Measurements from ENCODE around the gene CD248. TPM values are rescaled to one million over a fixed set of nuclear protein-coding genes. Genes with fewer than 3 reads are reported as not detected.
"Not testable (repeated sequence)": the region's sequence is repeated elsewhere in the genome, so short reads cannot be mapped to it uniquely, and the experiment has no call there.

CD248 gene
- total RNA-seq, 1 donor from 2014 or later = 15.7 TPM

- intact Hi-C loops (cut with DNase I) = loop anchor here (10.0 kb wide), 1 partner anchor 67 kb away; no protein-coding TSS in a partner anchor
- DNase-seq (peak; percentile 78), ATAC-seq (ENCODE audit: poor library complexity) (peak; percentile 33)
Measured at GRCh38 chr11:66317723-66318599, 1.1 kb upstream of the CD248 start.

- DNase-seq (peak; percentile 76), ATAC-seq (ENCODE audit: poor library complexity) (peak; percentile 35)
- intact Hi-C loops (cut with DNase I) = loop anchor here (10.0 kb wide), 1 partner anchor 67 kb away; no protein-coding TSS in a partner anchor
Measured at GRCh38 chr11:66317322-66317722, 478 bp upstream of the CD248 start.

GRCh38 chr11:66315921-66316811 is 678 bp downstream of the CD248 start:
- ATAC-seq (ENCODE audit: poor library complexity) (no peak), DNase-seq (no peak)
- intact Hi-C loops (cut with DNase I) = loop anchor here (10.0 kb wide), 1 partner anchor 69 kb away; no protein-coding TSS in a partner anchor

- ATAC-seq (ENCODE audit: poor library complexity) (no peak), DNase-seq (no peak)
- intact Hi-C loops (cut with DNase I) = loop anchor here (10.0 kb wide), 1 partner anchor 69 kb away; no protein-coding TSS in a partner anchor
Measured at GRCh38 chr11:66315498-66315885, 1.4 kb downstream of the CD248 start.

GRCh38 chr11:66314561-66315497 is 2.0 kb downstream of the CD248 start:
- intact Hi-C loops (cut with DNase I) = loop anchor here (10.0 kb wide), 1 partner anchor 70 kb away; no protein-coding TSS in a partner anchor
- no peak for DNase-seq

GRCh38 chr11:66314186-66314501 is 2.7 kb downstream of the CD248 start:
- intact Hi-C loops (cut with DNase I) = loop anchor here (10.0 kb wide), 1 partner anchor 71 kb away; no protein-coding TSS in a partner anchor
- DNase-seq = no peak
- no peak for ATAC-seq (ENCODE audit: poor library complexity)

More at GRCh38 chr11:66314561-66315497, 2.0 kb downstream of the CD248 start:
- no peak for ATAC-seq (ENCODE audit: poor library complexity)

- peak; percentile 67 for DNase-seq
- intact Hi-C loops (cut with DNase I) = loop anchor here (10.0 kb wide), 1 partner anchor 71 kb away; no protein-coding TSS in a partner anchor
Measured at GRCh38 chr11:66313321-66314185, 3.3 kb downstream of the CD248 start.

GRCh38 chr11:66312549-66313320 is 4.1 kb downstream of the CD248 start:
- peak; percentile 82 for ATAC-seq (ENCODE audit: poor library complexity)
- intact Hi-C loops (cut with DNase I) = loop anchor here (10.0 kb wide), 1 partner anchor 72 kb away; no protein-coding TSS in a partner anchor
- DNase-seq = peak; percentile 100

More at GRCh38 chr11:66313321-66314185, 3.3 kb downstream of the CD248 start:
- no peak for ATAC-seq (ENCODE audit: poor library complexity)

- ATAC-seq (ENCODE audit: poor library complexity) (peak; percentile 84), DNase-seq (peak; percentile 96)
- intact Hi-C loops (cut with DNase I) = loop anchor here (2.0 to 10.0 kb wide), 2 partner anchors 17 to 73 kb away; no protein-coding TSS in a partner anchor
Measured at GRCh38 chr11:66311965-66312548, 4.8 kb downstream of the CD248 start.

GRCh38 chr11:66311470-66311964 is 5.3 kb downstream of the CD248 start:
- no peak for DNase-seq
- intact Hi-C loops (cut with DNase I) = loop anchor here (2.0 to 10.0 kb wide), 2 partner anchors 17 to 73 kb away; no protein-coding TSS in a partner anchor
- ATAC-seq (ENCODE audit: poor library complexity) = no peak

GRCh38 chr11:66310803-66311440 is 5.9 kb downstream of the CD248 start:
- not testable (repeated sequence) for DNase-seq; ATAC-seq (ENCODE audit: poor library complexity)
- intact Hi-C loops (cut with DNase I) = loop anchor here (2.0 to 10.0 kb wide), 2 partner anchors 18 to 74 kb away; no protein-coding TSS in a partner anchor

GRCh38 chr11:66310324-66310723 is 6.5 kb downstream of the CD248 start:
- intact Hi-C loops (cut with DNase I) = loop anchor here (2.0 to 10.0 kb wide), 2 partner anchors 18 to 74 kb away; no protein-coding TSS in a partner anchor
- DNase-seq (no peak), ATAC-seq (ENCODE audit: poor library complexity) (no peak)

- DNase-seq (no peak), ATAC-seq (ENCODE audit: poor library complexity) (no peak)
- intact Hi-C loops (cut with DNase I) = no loop called here
Measured at GRCh38 chr11:66309475-66309874, 7.4 kb downstream of the CD248 start.

- DNase-seq (no peak), ATAC-seq (ENCODE audit: poor library complexity) (no peak)
- intact Hi-C loops (cut with DNase I) = no loop called here
Measured at GRCh38 chr11:66302656-66303055, 14.2 kb downstream of the CD248 start.

- intact Hi-C loops (cut with DNase I) = no loop called here
- ATAC-seq (ENCODE audit: poor library complexity) (peak; percentile 70), DNase-seq (no peak)
Measured at GRCh38 chr11:66299186-66299585, 17.7 kb downstream of the CD248 start.

Data from Right ventricle myocardium superior (tissue), 1 donor.